Activated naive CD8-positive, alpha-beta T cell (primary cell): Measurements from ENCODE around the gene SLC9A9.
"Not testable (repeated sequence)": the region's sequence is repeated elsewhere in the genome, so short reads cannot be mapped to it uniquely, and the experiment has no call there.

Source experiments
- H3K27ac Mint-ChIP-seq: one replicate; pipeline ENCODE4 v1.8.0; 2021; ENCODE audit warnings: mixed read lengths
- H3K27me3 Mint-ChIP-seq: one replicate; pipeline ENCODE4 v1.8.0; 2021; ENCODE audit warnings: mixed read lengths
- H3K36me3 Mint-ChIP-seq: one replicate; pipeline ENCODE4 v1.8.0; 2021; ENCODE audit warnings: mixed read lengths
- H3K4me1 Mint-ChIP-seq: one replicate; pipeline ENCODE4 v1.8.0; 2021; ENCODE audit warnings: low read depth, mixed read lengths
- H3K4me3 Mint-ChIP-seq: one replicate; pipeline ENCODE4 v1.8.0; 2021; ENCODE audit warnings: mild to moderate bottlenecking, mixed read lengths
- H3K9me3 Mint-ChIP-seq: one replicate; pipeline ENCODE4 v1.8.0; 2021; ENCODE audit warnings: low read depth, mixed read lengths

The SLC9A9 gene

DNA sequence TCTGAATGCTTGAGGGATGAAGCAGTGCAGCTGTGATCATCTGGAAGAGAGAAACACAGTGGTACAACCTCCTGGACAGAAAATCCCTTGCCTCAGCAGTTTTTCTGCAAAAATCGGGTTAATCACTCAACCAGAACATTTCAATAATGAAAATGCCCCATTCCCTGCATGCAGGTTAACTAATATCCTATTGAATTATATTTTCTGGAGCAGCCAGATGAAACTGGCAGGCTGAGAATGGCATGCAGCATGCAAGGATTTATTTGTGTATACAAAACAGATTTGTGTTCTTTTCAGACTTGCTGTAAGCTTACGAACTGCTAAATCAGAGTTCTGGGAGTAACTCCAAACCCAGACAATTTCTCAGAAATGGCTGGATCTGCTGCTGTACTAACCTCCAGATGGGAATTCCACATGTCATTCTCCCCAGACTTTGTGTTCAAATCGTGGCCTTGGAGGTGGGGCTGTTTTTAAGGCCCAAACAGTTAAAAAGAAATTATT lies 39.1 kb downstream of the SLC9A9 start:
- H3K4me3 Mint-ChIP-seq: no peak overlapping the region
- no peak overlapping the region for H3K27ac Mint-ChIP-seq
- H3K36me3 Mint-ChIP-seq: peaks cover 16% of the 10 kb centered on the region
- H3K27me3 Mint-ChIP-seq: no peaks in the 10 kb centered on the region
- no peaks in the 10 kb centered on the region for H3K4me1 Mint-ChIP-seq
- H3K9me3 Mint-ChIP-seq: no peaks in the 10 kb centered on the region

DNA sequence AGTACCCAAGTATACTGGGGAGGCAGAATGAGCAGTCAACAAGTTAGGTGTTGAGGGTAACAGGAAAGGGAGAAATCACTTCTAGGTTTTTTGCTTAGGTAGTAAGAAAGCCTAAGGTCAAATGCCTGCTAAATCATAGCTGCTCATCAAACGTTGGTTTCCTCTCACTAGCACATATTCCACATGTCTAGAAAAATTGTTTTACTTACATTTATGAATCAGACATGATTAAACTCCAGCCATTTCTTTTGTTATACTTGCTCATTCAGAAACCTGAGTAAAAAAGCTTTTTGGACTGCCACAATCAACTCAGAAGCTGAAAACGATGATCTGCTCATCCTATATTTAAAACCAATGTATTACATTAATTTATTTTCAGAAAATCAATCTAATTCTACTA lies 40.2 kb downstream of the SLC9A9 start:
- H3K27ac Mint-ChIP-seq: no peak overlapping the region
- no peaks in the 10 kb centered on the region for H3K9me3 Mint-ChIP-seq
- H3K27me3 Mint-ChIP-seq: no peaks in the 10 kb centered on the region
- no peaks in the 10 kb centered on the region for H3K4me1 Mint-ChIP-seq
- peaks cover 9% of the 10 kb centered on the region for H3K36me3 Mint-ChIP-seq
- no peak overlapping the region for H3K4me3 Mint-ChIP-seq

DNA sequence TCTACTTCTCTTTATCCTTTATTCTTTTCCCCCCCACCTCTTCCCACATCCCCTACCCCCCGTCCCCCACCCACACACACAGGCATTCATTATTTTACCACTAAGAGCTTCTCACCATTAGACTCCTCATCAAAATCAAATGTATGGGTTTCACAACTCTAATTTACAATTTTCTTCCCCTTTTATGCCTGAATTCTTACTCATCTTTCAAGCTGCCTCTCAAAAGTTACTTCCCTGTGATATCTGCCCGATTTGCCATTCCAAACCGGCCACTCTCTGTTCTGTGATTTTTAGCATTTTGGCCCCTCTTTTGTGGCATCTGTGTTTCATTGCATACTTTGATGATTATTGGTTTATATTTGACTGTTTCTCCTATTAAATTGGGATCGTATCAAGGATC lies 42.2 kb downstream of the SLC9A9 start:
- H3K4me3 Mint-ChIP-seq: no peak overlapping the region
- peak overlapping the region; percentile 25 for H3K27ac Mint-ChIP-seq
- H3K9me3 Mint-ChIP-seq: no peaks in the 10 kb centered on the region

DNA sequence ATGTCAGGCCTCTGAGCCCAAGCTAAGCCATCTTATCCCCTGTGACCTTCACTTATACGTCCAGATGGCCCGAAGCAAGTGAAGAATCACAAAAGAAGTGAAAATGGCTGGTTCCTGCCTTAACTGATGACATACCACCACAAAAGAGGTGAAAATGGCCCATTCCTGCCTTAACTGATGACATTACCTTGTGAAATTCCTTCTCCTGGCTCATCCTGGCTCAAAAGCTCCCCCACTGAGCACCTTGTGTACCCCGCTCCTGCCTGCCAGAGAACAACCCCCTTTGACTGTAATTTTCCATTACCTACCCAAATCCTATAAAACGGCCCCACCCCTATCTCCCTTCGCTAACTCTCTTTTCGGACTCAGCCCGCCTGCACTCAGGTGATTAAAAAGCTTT lies 42.8 kb downstream of the SLC9A9 start:
- H3K4me1 Mint-ChIP-seq, H3K4me3 Mint-ChIP-seq, H3K9me3 Mint-ChIP-seq: not testable (repeated sequence)

More for the DNA sequence above, 42.2 kb downstream of the SLC9A9 start:
- H3K4me1 Mint-ChIP-seq: no peaks in the 10 kb centered on the region
- H3K27me3 Mint-ChIP-seq: no peaks in the 10 kb centered on the region
- peaks cover 3% of the 10 kb centered on the region for H3K36me3 Mint-ChIP-seq

DNA sequence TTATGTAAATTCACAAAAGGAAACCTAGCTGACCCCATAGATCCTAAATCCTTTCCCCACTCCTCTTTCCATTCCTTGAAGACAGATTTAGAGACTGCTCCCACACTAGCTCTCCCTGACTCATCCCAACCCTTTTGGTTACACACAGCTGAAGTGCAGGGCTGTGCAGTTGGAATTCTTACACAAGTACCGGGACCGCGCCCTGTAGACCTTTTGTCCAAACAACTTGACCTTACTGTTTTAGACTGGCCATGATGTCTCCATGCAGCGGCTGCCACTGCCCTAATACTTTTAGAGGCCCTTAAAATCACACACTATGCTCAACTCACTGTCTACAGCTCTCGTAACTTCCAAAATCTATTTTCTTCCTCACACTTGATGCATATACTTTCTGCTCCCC lies 47.2 kb downstream of the SLC9A9 start:
- H3K4me1 Mint-ChIP-seq, H3K4me3 Mint-ChIP-seq, H3K9me3 Mint-ChIP-seq, H3K27me3 Mint-ChIP-seq, H3K36me3 Mint-ChIP-seq, H3K27ac Mint-ChIP-seq: not testable (repeated sequence)

More for the DNA sequence above, 42.8 kb downstream of the SLC9A9 start:
- H3K27ac Mint-ChIP-seq, H3K36me3 Mint-ChIP-seq, H3K27me3 Mint-ChIP-seq: not testable (repeated sequence)

DNA sequence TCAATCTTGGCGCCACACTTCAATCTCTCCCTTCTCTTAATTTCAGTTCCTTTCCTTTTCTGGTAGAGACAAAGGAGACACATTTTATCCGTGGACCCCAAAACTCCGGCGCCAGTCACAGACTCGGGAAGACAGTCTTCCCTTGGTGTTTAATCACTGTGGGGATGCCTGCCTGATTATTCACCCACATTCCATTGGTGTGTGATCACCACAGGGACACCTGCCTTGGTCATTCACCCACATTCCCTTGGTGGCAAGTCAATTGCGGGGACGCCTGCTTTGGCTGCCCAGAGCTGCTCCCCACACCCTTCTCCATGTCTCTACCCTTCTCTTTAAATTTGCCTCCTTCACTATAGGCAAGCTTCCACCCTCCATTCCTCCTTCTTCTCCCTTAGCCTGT lies 50.1 kb downstream of the SLC9A9 start:
- not testable (repeated sequence) for H3K27me3 Mint-ChIP-seq, H3K4me3 Mint-ChIP-seq, H3K4me1 Mint-ChIP-seq, H3K36me3 Mint-ChIP-seq, H3K9me3 Mint-ChIP-seq, H3K27ac Mint-ChIP-seq

DNA sequence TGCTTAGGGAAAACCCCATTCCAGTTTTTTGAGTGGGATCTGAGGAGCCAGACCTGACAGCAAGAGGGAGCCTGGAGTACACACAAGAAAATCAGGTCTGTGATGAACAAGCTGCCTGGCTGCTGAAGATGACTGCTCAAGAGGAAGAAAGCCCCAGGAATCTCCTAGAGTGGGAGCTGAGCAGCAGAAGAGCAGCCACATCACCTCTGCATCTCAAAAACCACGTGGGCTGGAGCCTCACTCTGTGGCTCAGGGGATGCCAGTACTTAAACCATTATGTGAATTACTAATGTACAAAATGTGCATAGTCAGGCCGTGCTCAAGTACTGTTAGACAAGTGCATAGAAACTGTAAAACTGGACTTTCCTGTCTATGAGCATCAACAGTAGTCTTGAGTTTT lies 52.4 kb downstream of the SLC9A9 start:
- Mint-ChIP-seq H3K27me3 (no peaks in the 10 kb centered on the region), H3K4me1 (no peaks in the 10 kb centered on the region), H3K4me3 (no peak overlapping the region), H3K36me3 (peaks cover 20% of the 10 kb centered on the region), H3K27ac (no peak overlapping the region), H3K9me3 (no peaks in the 10 kb centered on the region)

DNA sequence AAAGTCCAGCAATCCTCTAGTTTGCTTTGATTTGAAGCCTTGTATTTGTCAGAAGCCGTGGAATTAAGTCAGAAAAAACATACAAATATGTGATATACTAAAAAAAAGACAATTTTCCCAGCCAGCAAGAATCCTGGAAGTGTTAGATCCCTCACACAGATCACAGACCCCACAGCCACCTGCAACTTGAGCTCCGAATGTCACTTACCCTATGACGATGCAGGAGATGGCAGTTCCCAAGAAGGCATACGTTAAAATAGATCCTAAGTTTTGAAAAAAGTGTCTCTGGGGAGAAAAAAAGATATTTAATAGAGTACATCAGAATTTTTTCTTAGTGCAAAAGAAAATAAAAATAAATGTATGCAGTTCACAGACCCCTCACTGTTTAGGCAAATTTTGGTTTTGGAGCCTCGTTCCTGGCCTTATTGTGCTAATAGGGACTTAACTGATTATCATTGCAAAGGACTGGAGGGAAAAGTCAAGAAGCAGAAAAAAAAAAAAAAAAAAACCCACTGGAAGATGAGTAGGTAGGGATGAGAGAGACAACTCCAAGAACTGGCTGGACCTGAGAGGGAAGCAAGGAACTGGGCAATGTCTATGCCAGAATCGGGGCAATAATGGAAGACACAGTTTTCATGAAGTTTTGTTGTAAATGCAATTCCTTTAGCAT lies 53.3 kb downstream of the SLC9A9 start:
- H3K27ac Mint-ChIP-seq: no peak overlapping the region
- no peaks in the 10 kb centered on the region for H3K4me1 Mint-ChIP-seq
- H3K27me3 Mint-ChIP-seq: no peaks in the 10 kb centered on the region
- H3K9me3 Mint-ChIP-seq: no peaks in the 10 kb centered on the region
- peaks cover 25% of the 10 kb centered on the region for H3K36me3 Mint-ChIP-seq
- H3K4me3 Mint-ChIP-seq: no peak overlapping the region

DNA sequence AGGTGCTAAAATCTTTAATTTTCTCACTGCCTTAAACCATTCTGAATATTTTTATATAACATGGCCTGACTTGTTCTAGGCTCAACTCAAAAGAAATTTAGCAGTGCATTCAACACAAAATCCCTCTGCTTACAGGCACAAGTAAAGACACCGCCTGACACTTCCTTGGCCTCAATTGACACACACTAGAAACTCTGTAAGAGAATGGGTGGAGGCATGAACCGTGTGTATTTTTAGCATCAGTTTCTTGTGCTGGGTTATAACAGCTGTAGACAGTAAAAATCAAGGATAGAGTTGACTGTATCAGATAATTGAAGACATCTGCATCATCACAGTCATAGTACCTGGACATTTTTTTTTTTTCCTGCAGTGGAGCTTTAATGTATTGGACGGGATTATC lies 54.3 kb downstream of the SLC9A9 start:
- no peaks in the 10 kb centered on the region for H3K27me3 Mint-ChIP-seq
- peaks cover 23% of the 10 kb centered on the region for H3K36me3 Mint-ChIP-seq
- no peak overlapping the region for H3K27ac Mint-ChIP-seq
- H3K4me3 Mint-ChIP-seq: no peak overlapping the region
- no peaks in the 10 kb centered on the region for H3K4me1 Mint-ChIP-seq
- H3K9me3 Mint-ChIP-seq: no peaks in the 10 kb centered on the region

DNA sequence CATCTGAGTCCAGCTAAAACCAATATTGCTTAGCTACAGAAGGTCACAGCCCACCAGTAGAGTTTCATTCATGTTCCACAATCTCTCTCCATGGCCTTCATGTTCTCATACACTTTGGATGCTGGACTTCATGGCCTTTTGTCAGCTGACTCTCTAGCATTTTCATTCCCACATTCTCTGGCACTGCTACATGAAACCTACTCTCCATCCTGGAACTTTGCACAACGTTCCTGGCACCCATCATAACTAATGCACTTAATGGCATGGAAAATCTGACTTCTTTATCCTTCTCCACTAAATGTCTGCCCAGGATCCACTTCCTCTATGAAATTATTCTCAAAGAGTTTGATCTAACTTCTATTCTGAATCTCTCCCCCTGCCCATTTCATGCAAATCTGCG lies 56.9 kb downstream of the SLC9A9 start:
- no peaks in the 10 kb centered on the region for H3K27me3 Mint-ChIP-seq

DNA sequence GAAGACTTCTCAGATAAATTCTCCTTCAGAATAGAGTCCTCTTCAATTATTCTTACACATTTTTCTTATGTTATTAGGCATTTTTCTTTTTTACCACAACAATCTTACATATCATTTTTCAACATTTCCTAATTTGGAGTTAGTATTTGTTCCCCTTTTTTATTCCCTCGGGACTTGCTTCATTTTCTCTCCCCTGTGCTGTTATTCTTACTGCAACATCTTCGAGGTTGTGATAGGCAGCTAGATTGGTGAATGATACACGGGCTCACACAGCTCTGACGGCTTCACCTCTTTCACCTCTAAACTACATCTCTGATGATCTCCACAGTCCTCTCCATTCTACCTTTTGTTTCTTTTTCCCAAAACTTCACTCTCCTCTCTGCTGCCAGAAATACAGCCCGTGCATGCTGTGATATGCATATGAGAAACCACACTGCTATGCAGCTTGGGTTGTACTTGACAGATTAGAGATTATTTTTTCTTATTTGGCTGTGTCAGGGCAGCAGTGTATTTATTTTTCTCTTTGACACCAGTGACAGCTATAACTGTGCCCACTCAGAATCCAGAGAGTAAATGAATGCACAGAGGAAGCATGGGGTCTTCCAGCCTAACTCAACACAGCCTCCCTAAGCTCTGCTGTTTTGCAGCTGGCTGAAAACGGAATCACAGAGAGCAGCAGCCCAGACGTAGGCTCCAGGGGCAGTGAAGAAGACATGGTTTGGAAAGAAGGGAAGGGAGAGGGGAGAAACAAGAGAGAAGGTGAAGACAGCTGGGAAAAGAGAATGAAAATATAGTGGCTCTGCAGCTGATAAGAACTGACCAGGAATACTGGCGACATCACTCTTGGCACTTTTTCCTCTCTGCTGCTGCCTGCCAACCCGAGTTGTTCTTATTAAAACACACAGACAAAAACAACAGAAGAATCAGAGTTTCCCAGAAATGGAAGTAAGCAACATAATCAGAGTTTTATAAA lies 61.8 kb downstream of the SLC9A9 start:
- Mint-ChIP-seq H3K4me3 (no peak overlapping the region), H3K27me3 (no peaks in the 10 kb centered on the region), H3K36me3 (peaks cover 15% of the 10 kb centered on the region), H3K9me3 (no peaks in the 10 kb centered on the region), H3K4me1 (no peaks in the 10 kb centered on the region), H3K27ac (no peak overlapping the region)

More for the DNA sequence above, 56.9 kb downstream of the SLC9A9 start:
- no peaks in the 10 kb centered on the region for H3K4me1 Mint-ChIP-seq
- no peaks in the 10 kb centered on the region for H3K9me3 Mint-ChIP-seq
- no peak overlapping the region for H3K27ac Mint-ChIP-seq
- peaks cover 23% of the 10 kb centered on the region for H3K36me3 Mint-ChIP-seq
- H3K4me3 Mint-ChIP-seq: no peak overlapping the region

DNA sequence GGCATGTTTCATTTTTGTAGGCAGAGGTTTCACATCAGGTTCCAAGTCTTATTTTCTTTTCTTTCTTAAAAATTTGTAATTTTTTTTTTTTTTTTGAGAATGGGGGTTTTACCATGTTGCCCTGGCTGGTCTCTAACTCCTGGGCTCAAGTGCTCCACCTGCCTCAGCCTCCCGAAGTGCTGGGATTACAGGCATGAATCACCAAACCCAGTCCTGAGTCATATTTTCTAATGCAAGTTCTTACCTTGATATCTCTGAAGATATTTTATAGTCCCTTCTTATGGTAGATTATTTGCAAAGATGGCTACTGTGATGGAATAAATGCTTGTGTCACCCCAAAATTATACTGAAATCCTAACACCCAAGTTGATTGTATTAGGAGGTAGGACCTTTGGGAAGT lies 63.8 kb downstream of the SLC9A9 start:
- H3K9me3 Mint-ChIP-seq: no peaks in the 10 kb centered on the region
- no peak overlapping the region for H3K4me3 Mint-ChIP-seq
- H3K27ac Mint-ChIP-seq: no peak overlapping the region
- no peaks in the 10 kb centered on the region for H3K27me3 Mint-ChIP-seq
- no peaks in the 10 kb centered on the region for H3K4me1 Mint-ChIP-seq
- H3K36me3 Mint-ChIP-seq: peaks cover 9% of the 10 kb centered on the region

DNA sequence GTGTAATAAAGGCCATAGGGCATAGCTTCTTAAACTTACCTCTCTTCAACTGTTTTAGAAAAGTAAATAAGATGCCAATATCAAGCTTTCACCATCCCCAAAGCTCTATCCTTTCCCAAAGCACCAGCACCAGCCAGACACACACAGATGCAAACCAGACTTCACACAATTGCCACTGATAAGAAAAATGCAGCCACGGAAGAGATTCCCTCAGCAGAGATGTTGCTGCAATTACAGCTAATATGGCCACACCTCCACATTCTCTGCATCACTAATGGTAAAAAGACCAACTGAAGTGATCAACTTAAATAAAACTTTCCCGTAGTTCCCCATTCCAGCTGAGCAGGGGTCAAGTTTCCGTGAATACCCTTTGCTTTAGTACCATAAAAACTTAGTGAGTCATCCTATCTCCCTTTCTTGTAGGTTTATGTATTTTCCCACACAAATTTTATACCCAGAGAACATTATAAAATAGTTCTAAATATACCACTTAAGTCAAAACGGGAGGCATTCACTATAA lies 64.4 kb downstream of the SLC9A9 start:
- no peaks in the 10 kb centered on the region for H3K9me3 Mint-ChIP-seq
- H3K4me1 Mint-ChIP-seq: no peaks in the 10 kb centered on the region
- no peak overlapping the region for H3K27ac Mint-ChIP-seq
- H3K36me3 Mint-ChIP-seq: peaks cover 9% of the 10 kb centered on the region
- H3K27me3 Mint-ChIP-seq: no peaks in the 10 kb centered on the region
- H3K4me3 Mint-ChIP-seq: no peak overlapping the region

DNA sequence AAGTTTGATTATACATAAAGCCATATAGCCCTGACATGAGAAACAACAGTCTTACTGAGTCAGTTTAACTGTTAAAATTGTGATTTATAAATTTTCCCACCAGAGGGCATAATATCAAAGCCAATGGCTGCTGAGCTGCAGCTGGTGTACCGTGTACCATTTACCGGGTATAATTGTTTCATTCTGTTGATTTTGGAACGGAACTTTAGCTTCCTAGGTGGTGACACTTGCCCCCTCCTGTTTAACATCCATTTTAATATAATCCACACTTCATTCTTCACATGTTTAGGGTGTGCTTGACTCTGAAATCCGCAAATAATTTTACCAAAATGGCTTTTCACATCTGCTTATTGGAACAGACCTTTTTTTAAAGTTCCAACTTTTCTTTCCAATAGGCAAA lies 72.8 kb downstream of the SLC9A9 start:
- no peaks in the 10 kb centered on the region for H3K9me3 Mint-ChIP-seq
- H3K36me3 Mint-ChIP-seq: peaks cover 3% of the 10 kb centered on the region
- no peak overlapping the region for H3K27ac Mint-ChIP-seq
- no peaks in the 10 kb centered on the region for H3K4me1 Mint-ChIP-seq
- H3K27me3 Mint-ChIP-seq: no peaks in the 10 kb centered on the region
- H3K4me3 Mint-ChIP-seq: no peak overlapping the region

DNA sequence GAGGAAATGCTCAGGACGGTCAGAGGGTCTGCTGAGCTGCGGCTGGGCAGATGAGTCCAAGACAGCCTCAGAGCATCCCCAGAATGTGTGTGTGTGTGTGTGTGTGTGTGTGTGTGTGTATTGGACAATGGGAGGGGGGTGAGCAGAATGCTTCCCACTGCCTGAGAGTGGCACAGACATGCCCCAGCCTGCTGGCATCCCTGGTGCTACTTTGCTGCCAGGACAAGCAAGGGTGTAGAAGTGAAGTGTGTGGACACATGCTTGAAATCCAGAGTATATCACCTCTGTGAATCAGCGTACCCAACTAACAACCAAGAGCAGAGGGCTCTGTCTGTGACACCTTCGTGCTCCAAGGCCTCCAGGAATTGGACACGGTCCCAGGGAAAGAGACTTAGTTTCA lies 76.3 kb downstream of the SLC9A9 start:
- Mint-ChIP-seq H3K4me1 (no peaks in the 10 kb centered on the region), H3K36me3 (no peaks in the 10 kb centered on the region), H3K4me3 (no peak overlapping the region), H3K27ac (no peak overlapping the region), H3K27me3 (no peaks in the 10 kb centered on the region), H3K9me3 (no peaks in the 10 kb centered on the region)
